HG03066 (cell line): ENCODE results near the gene OTUD7B.
A peak's percentile ranks its signal among the peaks of the same experiment; 100 is the strongest.
"Not testable (repeated sequence)": the region's sequence is repeated elsewhere in the genome, so short reads cannot be mapped to it uniquely, and the experiment has no call there.

Experiments used
- ATAC-seq: cut with Tn5 transposase; IDR thresholded peaks from one replicate; pipeline ENCODE4 v1.9.1; 2021; ENCODE audit warnings: low read depth; ENCODE audit not compliant: unreplicated experiment

The OTUD7B gene

DNA sequence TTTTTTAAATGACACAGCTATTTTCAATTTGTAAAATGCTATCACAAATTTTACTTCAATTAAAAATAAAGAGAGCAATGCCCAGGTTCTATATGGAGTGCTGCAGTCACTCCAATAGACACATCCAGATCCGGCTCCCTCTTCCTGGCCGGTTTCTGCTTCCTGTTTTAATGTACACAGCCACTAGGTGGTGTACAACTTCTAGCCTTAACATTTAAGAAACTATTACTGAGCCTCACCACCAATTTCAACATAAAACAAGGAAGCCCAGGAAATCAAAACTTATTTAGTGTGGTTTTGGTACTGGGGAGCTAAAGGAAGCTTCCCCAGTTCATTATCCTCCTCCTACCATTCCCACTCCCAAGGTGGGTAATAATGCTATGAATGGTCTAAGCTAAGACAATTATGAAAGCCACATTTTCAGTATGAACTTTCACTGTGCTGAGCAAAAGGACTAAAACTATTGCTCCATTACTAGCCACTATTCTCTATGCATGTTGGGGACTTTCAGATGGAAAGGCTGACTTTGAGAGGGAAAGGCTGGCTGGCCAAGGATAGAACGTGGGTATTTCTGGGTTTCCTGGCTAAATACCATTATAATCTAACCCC lies 48.4 kb downstream of the OTUD7B start:
- no peak for ATAC-seq

DNA sequence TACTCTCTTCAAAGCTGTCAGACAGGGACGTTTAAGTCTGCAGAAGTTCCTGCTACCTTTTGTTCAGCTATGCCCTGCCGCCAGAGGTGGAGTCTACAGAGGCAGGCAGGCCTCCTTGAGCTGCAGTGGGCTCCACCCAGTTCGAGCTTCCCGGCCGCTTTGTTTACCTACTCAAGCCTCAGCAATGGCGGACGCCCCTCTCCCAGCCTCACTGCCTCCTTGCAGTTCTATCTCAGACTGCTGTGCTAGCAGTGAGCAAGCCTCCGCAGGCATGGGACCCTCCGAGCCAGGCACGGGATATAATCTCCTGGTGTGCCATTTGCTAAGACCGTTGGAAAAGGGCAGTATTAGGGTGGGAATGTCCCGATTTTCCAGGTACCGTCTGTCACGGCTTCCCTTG lies 53.0 kb downstream of the OTUD7B start:
- ATAC-seq, result not testable (repeated sequence)

DNA sequence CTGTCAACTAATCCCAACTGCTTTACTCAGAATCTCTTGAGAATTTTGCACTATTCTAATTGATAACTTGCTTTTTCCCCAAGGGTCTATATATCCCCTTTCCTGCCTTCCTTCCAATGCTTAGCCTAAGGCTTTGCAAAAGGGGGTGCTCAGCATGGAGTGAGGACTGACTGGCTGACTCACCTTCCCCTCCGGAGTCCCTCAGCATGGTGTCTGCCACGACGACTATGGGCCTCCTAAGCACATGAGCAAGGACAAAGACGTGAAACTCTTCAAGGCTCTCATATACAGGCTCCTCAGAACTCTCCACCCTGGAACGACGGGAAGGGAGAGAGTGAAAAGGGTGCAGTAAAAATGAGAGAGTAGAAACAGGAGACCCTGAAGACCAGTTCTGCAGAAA lies 60.6 kb downstream of the OTUD7B start:
- ATAC-seq, result no peak

DNA sequence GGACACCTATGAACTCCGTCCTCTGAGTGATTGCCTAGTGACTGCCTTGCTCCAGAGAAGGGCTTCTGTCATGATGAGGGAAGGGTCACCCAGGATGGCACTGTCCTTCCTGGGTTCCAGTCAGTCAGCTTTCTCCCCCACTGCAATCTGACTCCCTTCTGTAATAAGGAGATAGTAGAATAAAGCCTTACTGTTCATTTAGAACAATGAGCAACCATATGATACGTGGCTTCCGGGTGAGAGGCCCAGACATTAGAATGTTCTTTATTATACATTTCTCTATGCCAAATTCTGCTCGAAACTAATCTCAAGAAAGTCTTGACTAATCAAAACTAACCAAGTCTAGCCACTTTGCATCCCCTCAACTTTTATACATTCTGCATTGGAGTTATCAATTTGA lies 65.3 kb downstream of the OTUD7B start:
- no peak for ATAC-seq

GRCh38 chr1:149942885-149943284 lies 67.6 kb downstream of the OTUD7B start:
- ATAC-seq, result no peak

GRCh38 chr1:149942207-149942606 lies 68.3 kb downstream of the OTUD7B start:
- ATAC-seq, result no peak

DNA sequence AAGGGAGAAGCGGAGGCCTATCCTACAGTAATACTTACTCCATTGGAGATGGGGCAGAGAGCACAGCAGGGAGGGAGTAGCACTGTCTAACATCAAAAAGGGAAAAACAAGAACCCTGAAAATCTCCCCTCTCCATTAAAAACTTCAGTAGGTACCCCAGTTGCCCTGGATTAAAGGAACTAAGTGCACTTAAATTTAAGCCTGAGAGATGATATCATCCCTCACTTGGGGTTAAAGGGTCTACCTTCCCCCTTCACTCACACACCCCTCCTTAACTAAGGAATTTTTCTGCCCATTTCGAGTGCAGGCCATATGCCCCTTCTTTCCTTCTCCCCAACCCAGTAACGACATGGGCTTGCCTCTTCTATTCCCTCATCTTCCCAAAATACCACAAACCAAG lies 70.1 kb downstream of the OTUD7B start:
- ATAC-seq, result no peak

GRCh38 chr1:149938668-149939003 lies 71.9 kb downstream of the OTUD7B start:
- not testable (repeated sequence) for ATAC-seq

- no peak for ATAC-seq
These were observed 72.8 kb downstream of the OTUD7B start for GRCh38 chr1:149937759-149938158.

DNA sequence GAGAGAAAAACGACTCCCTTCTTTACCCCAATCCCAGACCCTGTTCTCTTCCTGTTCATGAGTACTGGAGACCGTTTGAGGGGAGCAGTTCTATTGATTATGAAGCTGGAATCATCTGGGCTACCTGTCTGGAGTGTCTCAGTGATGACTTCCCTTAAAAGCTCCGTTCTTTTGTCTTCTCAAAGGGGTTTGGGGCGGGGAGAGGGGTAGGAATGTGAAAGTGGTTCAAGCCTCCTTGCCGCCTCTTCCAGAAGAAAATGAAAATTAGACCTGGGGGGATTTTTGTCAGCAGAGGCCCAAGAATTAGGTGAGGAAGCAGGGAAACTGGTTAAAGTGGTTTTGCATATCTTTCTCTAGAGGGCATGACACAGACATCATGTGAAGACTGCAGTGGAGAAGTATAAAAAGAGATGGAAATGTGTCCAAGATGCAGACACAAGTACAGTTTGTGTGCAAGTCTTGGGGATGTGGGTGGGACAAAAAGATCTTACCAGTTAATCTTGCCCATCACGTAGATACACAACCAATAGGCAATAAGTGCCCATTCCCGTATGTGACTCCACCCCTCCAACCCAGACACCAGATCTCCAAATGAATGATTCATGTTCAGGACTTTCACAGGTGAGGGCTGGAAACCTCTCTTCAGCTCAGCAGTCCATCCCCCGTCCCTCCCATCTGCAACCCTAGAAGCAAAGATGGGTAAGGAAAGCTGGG lies 73.4 kb downstream of the OTUD7B start:
- ATAC-seq, result no peak

GRCh38 chr1:149936170-149936991 lies 74.1 kb downstream of the OTUD7B start, which contains the start of gene MTMR11:
TSS of gene MTMR11 (minus strand) at chr1:149936879. CDS start at chr1:149936647, 232 bp downstream.
- no peak for ATAC-seq

- ATAC-seq, result no peak
These were observed 76.2 kb downstream of the OTUD7B start for GRCh38 chr1:149934356-149934755.

- no peak for ATAC-seq
These were observed 77.3 kb downstream of the OTUD7B start for GRCh38 chr1:149933208-149933607.

DNA sequence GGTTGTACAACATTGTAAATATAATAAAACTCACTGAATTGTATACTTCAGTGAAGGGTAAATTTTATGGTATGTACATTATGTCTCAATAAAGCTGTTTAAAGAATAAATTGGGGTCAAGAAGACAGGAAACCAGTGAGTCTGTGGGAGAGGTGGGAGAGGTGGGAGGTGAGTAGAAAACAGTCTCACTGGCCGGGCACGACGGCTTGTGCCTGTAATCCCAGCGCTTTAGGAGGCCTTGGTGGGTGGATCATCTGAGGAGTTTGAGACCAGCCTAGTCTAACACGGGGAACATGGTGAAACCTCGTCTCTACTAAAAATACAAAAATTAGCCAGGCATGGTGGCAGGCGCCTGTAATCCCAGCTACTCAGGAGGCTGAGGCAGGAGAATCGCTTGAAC lies 78.1 kb downstream of the OTUD7B start:
- no peak for ATAC-seq

DNA sequence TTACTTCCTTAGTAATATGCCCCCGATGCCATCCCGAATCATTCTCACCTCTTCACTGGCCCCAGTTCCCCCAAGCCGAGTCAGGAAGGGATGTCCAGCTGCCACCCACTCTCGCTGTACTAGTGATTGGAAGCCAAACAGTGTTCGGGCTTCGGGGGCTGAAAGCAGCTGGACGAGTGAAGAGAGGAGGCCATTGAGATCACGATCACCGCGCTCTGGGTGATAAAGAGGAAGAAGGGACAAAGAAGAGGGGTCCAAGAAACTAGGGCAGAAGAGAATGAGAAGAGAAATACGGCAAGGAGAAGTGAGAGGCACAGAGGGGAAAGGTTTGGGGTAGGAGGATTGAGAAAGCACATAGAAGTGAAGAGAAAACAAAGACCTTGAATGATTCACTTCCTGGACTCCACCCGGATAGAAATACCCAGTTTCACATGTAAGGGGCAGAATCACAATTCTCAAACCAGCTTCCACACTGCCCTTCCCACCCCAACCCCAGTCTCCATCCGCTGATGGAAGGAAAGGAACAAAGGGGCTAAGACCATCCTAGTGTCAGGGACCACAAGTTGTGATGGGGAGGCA lies 79.2 kb downstream of the OTUD7B start:
- ATAC-seq, result no peak

GRCh38 chr1:149929856-149930255 lies 80.7 kb downstream of the OTUD7B start:
- no peak for ATAC-seq

GRCh38 chr1:149928401-149928724 lies 82.2 kb downstream of the OTUD7B start:
- ATAC-seq, result no peak

DNA sequence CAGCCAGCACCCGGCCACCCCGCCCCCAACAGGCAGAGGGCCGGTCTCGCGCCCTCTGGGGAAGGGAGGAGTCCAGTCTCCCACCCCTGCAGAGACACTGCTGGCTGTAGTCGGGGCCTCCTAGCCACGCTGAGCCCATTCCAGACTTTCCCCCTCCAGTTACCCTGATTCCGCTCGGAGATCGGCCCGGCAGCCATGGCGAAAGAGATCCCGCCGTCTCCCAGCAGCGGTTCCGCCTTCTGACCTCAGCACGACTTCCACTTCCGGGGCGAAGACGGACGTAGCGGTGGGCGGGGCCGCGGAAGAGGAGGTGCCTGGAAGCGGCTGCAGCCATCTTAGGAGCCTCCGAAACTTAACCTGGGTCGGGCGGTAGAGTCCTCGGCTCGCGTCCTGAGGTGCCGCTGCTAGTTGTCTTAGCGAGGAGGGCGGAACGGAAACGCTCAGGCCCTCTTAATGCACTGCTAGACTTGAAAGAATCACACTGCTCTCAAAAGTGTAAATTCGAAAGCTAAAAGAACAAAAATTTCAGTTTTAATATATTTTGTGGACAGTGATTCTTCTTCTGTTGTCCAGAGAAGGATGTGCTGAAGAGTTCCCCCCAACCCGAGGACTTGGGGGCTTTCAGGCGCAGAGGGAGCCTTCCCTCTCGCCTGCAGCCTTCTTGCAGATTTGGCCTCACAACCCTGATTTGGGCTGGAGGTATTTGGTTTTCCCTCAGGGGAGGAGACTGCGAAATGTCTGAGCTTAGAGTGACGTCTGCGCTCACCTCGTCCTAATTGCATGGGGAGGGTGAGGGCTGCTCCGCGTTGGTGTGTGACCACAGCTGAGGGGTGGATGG lies 82.7 kb downstream of the OTUD7B start, which contains the start of gene SF3B4:
Gene SF3B4 (minus strand): TSS at position 241 of the 838 bp plus-strand sequence. CDS start 44 bp downstream, at position 197.
- ATAC-seq, result peak; percentile 94

DNA sequence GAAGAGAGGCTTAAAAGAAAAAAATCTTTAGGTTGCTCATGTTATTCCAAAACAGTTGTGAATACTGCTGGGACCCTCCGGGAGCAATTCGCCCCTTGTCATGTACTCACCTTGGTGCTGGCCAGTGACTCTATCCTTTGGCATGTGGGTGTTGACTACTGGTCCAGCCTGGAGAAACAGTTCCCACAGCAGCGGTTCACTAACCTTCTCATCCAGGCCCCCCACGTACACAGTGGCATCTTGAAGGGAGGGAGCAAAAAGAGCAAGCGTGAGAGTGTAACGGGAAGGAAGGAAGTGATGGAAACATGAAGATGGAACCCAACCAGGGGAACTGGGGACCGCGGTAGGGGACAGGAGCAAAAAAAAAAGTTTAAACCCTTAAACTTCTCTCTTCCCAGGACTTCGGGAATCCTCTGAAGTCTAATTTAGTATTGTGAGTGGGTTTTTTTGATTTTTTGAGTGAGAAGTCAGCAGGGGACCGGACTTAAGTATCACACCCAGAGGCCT lies 83.4 kb downstream of the OTUD7B start:
- no peak for ATAC-seq

GRCh38 chr1:149926296-149926695 lies 84.2 kb downstream of the OTUD7B start:
- ATAC-seq, result no peak
